SH-SY5Y (cell line): Measurements from ENCODE around the gene ATP13A1.

Experiments used
- GATA2 ChIP-seq: IDR thresholded peaks from 2 replicates; pipeline ENCODE4 v1.6.1; 2011; ENCODE audit warnings: mild to moderate bottlenecking, low read depth, low read length
- GATA3 ChIP-seq: IDR thresholded peaks from 2 replicates; pipeline ENCODE4 v1.6.1; 2011; ENCODE audit warnings: low read depth, mild to moderate bottlenecking, low read length, moderate library complexity

The ATP13A1 gene

GRCh38 chr19:19668230-19669012, 4.9 kb upstream of the ATP13A1 start, which contains the start of gene ZNF101:
Gene ZNF101 (plus strand): TSS chr19:19668839. CDS start chr19:19668964, 125 bp downstream.
- TF ChIP-seq GATA2 (no peak), GATA3 (no peak)

GRCh38 chr19:19662871-19663255, 613 bp downstream of the ATP13A1 start:
- TF ChIP-seq GATA2 = no peak
- no peak for TF ChIP-seq GATA3

- TF ChIP-seq GATA3 = no peak
These were observed 1.1 kb downstream of the ATP13A1 start for GRCh38 chr19:19662344-19662743.

- TF ChIP-seq GATA2 (peak; percentile 47; the same call in 1 of the 2 replicates), GATA3 (no peak)
These were observed 1.7 kb downstream of the ATP13A1 start for GRCh38 chr19:19661675-19662251.

GRCh38 chr19:19661141-19661674, 2.3 kb downstream of the ATP13A1 start:
- TF ChIP-seq GATA2 (no peak), GATA3 (no peak)

GRCh38 chr19:19659646-19660245, 3.7 kb downstream of the ATP13A1 start:
- TF ChIP-seq GATA2 = no peak
- no peak for TF ChIP-seq GATA3

- TF ChIP-seq GATA2 (no peak), GATA3 (no peak)
These were observed 6.1 kb downstream of the ATP13A1 start for GRCh38 chr19:19657397-19657783.

- TF ChIP-seq GATA3 (no peak), GATA2 (no peak)
These were observed 6.8 kb downstream of the ATP13A1 start for GRCh38 chr19:19656451-19657396.

GRCh38 chr19:19655641-19656343, 7.7 kb downstream of the ATP13A1 start:
- TF ChIP-seq GATA2 = no peak
- TF ChIP-seq GATA3 = no peak

- TF ChIP-seq GATA3 (no peak), GATA2 (no peak)
These were observed 8.4 kb downstream of the ATP13A1 start for GRCh38 chr19:19655051-19655594.

- no peak for TF ChIP-seq GATA3
- TF ChIP-seq GATA2 = no peak
These were observed 9.0 kb downstream of the ATP13A1 start for GRCh38 chr19:19654441-19654840.

- no peak for TF ChIP-seq GATA2
- TF ChIP-seq GATA3 = no peak
These were observed 9.8 kb downstream of the ATP13A1 start for GRCh38 chr19:19653597-19654147.

GRCh38 chr19:19652482-19653295, 10.8 kb downstream of the ATP13A1 start:
- TF ChIP-seq GATA2 (no peak), GATA3 (no peak)
